ACHN (cell line): Measurements from ENCODE around the gene RNF223.
"Not testable (repeated sequence)": the region's sequence is repeated elsewhere in the genome, so short reads cannot be mapped to it uniquely, and the experiment has no call there.

Source experiments
- DNase-seq: peaks from one replicate; pipeline ENCODE4 v3.0.0-alpha.2; 2015
- in situ Hi-C: cut with HindIII; loops from 2 replicates; pipeline ENCODE4 v1.10.0; 2017; ENCODE audit warnings: low sequenced_read_pairs, low pct_ligation_motif_present, low pct_unique_long_range_greater_than_20kb

Gene RNF223

DNA sequence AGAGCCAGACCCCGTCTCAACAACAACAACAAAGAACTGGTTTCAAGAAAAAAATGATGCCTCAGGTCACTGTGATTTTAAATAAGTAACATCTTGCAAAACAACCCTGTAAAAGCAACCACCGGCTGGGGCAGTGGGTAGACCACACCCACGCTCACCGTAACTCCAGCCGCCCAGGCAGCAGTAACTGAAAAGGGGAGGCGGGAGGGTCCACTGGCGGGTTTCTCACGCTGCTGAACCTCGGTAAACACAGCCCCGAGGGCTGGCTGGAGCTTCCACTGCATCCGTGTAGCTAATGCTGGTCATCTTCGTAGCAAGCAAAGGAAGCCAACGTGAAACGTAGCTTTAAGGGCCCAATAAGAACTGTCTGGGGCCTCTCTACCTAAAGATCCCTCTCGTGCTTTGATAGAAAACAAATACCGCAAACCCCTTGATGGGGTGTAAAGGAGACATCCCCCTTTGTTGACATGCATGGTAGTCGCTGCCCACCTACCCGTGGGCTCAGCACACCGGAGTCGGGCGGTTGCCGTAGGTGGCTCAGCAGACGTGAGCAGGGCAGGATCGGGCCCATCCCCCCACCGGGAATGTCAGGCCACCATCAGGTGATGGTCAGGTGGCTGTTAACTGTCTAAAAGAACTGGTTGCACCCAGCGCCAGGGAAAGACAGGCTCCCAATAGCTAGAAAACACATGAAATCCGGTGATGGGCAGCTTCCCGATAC is 37.6 kb upstream of the RNF223 start:
- in situ Hi-C loops, result no loop called here
- DNase-seq, result no peak

DNA sequence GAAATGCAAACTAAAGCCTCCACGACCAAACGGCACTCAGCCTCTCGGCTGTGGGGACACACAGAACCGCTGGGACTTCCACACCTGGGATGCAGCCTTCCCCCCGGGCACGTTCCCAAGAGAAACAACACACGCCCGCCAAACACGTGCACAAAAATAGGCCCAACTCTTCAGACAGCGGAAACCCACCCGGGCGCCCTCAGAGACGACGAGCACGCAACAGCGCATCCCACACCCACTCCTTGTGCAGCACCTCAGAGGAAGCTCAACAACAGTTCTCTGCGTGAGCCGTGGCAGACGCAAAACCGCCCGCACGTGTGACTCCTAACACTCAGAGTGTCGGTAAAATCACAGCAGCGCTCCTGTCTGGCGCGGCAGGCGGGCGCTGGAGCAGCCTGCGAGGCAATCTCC is 36.5 kb upstream of the RNF223 start:
- no peak for DNase-seq
- in situ Hi-C loops, result no loop called here

DNA sequence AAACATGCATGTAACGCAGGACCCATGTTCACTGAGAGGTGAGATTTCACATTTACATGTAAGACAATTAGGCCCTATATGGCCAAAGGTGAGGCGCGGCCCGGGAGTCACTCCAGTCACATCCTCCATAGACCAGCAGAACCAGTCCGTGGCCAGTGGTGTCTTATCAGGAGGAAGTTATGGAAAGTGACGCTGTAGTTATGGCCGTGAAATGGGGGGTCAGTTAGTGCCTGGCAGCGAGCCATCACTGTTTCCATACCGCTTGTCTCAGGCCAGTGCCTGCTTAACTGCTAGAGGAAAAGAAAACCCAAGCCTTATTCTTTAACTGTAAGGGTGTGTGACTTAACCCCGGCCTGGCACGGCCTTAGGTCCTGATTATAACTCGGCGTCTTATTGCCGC is 35.6 kb upstream of the RNF223 start:
- no peak for DNase-seq
- in situ Hi-C loops, result no loop called here

DNA sequence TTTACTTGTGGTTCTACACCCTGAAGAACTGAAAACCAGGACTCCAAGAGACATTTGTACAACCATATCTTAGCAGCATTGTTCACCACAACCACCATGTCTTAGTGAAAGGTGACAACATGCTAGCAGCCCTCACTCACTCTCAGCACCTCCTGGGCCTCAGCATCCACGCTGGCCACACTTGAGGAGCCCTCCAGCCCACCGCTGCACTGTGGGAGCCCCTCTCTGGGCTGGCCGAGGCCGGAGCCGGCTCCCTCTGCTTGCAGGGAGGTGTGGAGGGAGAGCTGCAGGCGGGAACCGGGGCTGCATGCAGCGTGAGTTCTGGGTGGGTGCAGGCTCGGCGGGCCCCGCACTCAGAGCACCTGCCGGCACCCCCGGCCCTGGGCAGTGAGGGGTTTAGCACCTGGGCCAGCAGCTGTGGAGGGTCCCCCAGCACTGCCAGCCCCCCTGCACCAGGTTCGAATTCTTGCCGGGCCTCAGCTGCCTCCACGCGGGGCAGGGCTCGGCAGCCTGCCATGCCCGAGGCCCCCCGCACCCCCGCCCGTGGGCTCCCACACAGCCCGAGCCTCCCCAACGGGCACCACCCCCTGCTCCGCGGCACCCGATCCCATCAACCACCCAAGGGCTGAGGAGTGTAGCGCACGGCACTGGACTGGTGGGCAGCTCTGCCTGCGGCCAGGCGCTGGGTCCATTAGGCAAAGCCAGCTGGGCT is 32.6 kb upstream of the RNF223 start:
- in situ Hi-C loops, result no loop called here
- DNase-seq, result no peak

DNA sequence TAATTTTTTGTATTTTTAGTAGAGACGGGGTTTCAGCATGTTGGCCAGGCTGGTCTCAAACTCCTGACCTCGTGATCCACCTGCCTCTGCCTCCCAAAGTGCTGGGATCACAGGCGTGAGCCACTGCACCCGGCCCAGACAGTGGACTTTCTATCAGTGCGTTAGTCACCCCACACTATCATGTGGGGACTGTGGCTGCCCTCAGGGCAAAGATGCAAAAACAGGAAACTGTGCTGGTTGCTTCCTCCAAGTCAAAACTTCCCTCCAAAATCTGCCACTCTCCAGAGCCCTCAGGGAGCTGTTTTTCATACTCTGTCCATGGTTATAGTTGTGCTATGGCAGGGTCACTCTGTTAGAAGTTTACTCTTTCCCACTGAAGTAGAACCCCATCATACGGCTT is 30.0 kb upstream of the RNF223 start:
- in situ Hi-C loops, DNase-seq: not testable (repeated sequence)

DNA sequence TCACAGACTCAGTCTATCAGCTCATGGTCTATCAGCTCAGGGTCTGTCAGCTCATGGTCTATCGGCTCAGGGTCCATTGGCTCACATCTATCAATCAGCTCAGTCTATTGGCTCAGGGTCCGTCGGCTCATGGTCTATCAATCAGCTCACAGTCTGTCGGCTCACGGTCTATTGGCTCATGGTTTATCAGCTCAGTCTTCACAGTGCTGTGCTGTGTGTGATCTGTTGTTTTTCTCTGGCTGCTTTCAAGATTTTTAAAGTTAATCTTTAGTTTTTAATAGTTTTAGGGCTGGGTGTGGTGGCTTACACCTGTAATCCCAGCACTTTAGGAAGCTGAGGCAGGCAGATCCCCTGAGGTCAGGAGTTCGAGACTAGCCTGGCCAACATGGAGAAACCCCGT is 27.4 kb upstream of the RNF223 start:
- DNase-seq, result no peak

DNA sequence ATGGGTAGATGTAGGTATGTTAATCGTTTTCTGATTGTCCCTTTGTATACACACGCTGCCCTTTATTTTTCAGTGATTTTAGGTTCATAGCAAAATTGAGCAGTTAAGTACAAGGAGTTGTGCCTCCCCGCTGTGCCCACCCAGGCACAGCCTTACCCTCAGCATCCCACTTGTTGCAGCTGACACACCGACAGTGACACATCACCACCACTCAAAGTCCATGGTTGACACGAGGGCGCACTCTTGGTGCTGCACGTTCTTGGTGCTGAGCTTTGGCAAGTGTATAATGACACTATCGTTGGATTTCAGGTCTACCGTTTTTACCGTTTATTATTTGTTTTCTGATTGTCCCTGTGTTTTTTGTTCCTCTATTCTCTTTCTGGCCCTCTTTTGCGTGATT is 26.2 kb upstream of the RNF223 start:
- DNase-seq, result no peak
- in situ Hi-C loops, result no loop called here

More for the DNA sequence above, 27.4 kb upstream of the RNF223 start:
- in situ Hi-C loops, result no loop called here

DNA sequence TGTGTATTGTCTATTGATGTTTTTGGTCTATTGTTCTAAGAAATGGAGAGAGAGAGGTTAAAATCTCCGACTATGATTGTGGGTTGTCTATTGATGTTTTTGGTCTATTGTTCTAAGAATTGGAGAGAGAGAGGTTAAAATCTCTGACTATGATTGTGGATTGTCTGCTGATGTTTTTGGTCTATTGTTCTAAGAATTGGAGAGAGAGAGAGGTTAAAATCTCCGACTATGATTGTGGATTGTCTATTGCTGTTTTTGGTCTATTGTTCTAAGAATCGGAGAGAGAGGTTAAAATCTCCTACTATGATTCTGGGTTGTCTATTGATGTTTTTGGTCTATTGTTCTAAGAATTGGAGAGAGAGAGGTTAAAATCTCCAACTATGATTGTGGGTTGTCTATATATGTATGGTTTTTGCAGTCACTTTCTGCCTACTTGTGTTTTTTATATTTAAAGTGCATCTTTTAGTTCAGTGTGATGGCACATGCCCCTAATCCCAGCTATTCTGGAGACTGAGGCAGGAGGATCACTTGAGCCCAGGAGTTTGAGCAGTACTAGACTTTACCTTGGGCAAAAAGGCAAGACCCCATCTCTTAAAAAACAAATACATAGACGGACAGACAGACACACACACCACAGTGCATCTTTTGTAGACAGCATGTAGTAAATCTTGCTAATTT is 25.5 kb upstream of the RNF223 start:
- in situ Hi-C loops, result no loop called here

DNA sequence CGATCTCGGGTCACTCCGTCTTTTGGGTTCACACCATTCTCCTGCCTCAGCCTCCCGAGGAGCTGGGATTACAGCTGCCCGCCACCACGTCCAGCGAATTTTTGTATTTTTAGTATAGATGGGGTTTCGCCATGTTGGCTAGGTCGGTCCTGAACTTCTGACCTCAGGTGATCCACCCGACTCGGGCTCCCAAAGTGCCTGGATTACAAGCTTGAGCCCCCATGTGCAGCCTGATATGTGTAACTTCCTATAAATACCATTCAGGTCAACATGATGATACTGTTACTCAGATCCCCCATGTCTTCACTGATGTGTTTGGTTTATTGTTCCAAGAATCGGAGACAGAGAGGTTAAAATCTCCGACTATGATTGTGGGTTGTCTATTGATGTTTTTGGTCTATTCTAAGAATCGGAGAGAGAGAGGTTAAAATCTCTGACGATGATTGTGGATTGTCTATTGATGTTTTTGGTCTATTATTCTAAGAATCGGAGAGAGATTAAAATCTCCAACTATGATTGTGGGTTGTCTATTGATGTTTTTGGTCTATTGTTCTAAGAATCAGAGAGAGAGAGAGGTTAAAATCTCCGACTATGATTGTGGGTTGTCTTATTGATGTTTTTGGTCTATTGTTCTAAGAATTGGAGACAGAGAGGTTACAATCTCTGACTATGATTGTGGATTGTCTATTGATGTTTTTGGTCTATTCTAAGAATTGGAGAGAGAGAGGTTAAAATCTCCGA is 24.7 kb upstream of the RNF223 start:
- in situ Hi-C loops, result no loop called here
- DNase-seq, result no peak

More for the DNA sequence above, 25.5 kb upstream of the RNF223 start:
- DNase-seq, result no peak

DNA sequence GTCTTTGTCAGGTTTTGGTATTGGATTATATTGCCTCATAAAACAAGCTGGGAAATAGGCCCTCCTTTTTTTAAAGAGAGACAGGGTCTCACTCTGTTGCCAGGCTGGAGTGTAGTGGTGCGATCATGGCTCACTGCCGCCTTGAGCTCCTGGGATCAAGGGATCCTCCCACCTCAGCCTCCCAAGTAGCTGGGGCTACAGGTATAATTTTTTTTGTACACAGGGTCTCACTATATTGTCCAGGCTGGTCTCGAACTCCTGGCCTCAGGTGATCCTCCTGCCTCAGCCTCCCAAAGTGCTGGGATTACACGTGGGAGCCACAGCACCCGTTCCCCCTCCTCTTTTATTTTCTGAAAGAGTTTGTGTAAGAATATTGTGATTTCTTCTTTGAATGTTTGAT is 22.0 kb upstream of the RNF223 start:
- in situ Hi-C loops, DNase-seq: not testable (repeated sequence)

DNA sequence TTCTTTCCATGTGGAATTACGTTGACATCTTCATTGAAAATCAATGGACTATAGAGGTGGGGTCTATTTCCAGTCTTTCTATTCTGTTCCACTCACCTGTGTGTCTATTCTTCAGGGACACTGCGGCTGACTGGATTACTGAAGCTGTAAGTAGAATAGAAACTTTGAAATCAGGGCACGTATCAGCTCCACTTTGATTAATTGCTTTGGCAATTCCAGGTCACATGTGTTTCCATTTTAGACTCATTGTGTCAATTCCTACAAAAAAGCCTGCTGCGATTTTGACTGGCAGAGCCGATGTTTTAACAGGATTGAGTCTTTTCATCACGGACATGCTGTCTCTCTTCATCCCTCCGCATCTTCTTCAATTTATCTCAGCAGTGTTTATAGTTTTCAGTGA is 20.9 kb upstream of the RNF223 start:
- in situ Hi-C loops, result no loop called here
- DNase-seq, result no peak

DNA sequence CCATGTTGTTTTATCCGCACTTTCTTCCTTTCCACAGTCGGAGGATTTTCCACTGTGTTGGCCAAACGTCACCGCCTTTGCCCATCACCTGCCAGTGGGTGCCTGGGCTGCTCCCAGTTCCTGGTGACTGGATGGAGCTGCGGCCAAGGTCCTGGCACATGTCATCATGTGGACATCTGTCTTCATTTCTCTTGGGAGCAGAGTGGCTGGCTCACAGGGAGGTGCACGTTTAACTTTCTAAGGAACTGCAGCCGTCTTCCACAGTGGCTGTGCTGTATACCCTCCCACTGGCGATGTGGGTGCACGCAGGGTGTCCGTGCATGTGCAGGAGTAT is 19.5 kb upstream of the RNF223 start:
- in situ Hi-C loops, result no loop called here
- no peak for DNase-seq

DNA sequence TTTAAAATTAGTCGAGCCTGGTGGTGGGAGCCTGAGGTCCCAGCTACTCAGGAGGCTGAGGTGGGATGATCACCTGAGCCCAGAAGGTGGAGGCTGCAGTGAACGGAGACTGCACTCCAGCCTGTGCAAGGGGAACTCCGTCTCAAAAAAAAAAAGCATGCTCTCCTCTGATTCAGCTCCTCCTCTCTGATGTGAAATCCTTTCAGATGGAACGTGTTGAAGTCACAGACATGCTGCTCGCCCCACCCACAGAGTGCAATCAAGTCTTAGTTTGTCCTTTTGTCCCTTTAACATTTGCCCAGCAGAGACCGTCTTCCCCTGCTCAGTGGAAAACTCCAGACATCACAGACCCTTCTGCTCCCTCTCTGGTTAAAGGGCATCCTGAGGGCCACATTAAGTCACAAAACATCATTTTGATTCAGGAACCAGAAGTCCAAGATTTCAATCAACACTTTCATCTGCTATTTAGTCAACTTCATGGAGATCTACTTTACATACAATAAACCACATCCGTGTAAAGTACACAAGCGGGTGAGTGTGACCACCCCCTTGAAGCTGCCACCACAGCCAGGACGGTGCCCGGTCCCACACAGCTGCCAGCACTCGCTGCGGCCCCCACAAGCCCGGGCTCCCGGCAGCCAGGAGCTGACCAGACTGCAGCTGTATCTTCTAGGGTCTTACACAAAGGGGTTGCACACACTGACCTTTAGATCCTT is 18.9 kb upstream of the RNF223 start:
- no peak for DNase-seq
- in situ Hi-C loops, result no loop called here

DNA sequence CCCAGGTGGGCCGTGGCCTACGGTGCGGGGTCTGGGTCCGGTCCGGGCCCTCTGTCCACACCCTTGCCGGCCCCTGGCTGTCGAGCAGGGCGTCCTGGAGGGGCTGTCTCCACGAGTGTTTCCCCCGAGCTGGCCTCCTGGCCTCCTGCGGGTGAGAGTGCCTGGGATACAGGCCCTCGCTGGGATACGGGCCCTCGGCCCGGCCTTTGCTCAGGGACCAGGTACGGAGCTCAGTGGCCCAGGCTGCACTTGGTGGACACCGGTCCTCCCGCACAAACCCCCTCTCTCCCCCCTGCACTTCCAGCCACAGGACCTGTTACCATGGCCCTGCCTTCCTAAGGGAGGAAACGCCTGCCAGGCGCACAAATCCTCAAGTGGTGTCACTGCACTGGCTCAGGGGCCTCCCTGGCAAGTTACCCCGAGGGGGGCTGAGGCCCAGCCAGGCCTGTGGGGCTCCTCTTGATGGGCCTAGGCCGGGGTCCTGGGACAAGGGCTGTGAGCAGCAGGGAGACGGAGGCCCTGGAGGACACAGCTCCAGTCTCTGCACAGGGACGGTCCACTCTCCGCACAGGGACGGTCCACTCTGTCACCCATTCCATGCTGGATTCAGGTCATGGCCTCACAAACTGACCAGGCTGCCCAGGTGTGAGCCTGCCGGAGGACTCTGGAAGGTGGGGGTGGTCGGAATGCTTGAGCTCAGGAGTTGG is 18.2 kb upstream of the RNF223 start:
- no peak for DNase-seq
- in situ Hi-C loops, result no loop called here

DNA sequence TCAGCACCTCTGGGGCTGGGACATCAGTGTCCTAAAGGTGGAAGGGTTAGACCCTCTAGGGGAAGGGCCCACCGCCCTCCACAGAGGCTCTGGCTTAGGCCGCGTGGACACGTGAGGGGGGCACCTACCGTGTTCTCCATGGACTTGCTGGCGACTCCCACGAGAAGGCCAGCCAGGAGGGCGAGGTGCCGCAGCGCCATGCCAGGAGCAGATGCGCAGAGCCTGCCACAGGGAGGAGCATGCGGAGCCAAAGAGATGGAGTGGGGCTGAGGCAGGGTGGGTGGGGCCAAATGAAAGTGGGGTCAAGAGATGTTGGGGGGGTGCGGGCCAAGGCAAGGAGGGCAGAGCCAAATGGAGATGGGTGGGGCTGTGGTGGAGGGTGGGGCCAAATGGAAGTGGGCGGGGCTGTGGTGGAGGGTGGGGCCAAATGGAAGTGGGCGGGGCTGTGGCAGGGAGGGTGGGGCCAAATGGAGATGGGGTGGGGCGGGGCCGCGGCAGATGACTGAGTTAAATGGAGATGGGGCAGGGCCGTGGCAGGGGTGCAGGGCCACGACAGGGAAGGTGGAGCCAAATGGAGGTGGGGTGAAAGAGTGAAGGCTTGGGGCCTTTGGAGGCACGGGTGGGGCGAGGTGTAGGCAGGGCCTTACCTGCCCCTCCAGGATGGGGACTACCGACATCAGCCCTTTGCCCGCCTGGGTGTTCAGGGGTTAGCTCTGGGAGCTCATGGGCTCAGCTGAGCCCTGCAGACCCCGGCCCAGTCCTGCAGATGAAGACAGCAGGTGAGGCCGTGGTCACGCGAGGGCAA is 17.4 kb upstream of the RNF223 start:
- no peak for DNase-seq
- in situ Hi-C loops, result no loop called here

DNA sequence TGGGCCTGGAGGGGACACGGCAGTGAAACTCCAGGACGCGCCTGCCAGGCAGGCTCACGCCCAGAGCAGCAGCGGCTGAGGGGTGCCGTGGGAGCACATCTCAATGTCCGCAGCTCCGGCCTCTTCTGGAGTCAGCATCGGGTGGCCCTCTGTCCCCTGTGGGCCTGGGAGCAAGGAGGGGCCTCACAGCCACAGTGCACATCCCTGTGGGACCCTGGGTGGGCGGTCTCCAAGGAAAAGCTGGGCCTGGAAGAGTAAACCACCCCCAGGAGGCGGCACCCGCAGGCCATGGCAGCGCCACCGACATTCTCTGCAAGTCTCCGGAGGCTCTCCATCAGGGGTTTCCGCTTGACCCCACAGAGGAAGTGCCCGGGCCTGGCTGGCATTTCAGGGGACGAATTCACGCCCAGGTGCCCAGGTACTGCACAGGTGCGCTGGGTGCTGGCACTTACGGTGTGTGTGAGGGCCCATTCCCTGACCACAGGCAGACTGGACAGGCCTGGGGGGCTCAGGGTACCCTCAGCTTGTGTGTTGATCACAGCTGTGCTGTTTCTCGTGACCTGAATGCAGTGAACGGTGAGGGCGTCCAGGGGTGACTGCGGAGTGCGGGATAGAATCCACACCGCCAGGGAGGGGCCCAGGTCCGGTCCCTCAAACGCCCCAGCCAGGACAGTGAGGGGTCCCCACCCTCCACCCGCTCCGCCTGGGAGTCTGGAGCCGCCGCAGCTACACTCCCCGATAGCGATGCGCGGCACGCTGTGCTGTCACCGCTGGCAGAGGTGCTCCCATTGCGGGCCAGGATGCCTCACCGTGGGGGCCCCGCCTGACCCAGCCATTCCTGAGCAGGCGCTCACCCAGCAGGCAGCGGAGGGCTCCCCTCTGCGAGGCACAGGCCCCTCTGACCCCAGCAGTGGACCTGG is 16.6 kb upstream of the RNF223 start:
- no peak for DNase-seq
- in situ Hi-C loops, result no loop called here
